ENCODE measurements around the gene STAT4.
A peak's percentile ranks its signal among the peaks of the same experiment; 100 is the strongest.

STAT4 gene

DNA sequence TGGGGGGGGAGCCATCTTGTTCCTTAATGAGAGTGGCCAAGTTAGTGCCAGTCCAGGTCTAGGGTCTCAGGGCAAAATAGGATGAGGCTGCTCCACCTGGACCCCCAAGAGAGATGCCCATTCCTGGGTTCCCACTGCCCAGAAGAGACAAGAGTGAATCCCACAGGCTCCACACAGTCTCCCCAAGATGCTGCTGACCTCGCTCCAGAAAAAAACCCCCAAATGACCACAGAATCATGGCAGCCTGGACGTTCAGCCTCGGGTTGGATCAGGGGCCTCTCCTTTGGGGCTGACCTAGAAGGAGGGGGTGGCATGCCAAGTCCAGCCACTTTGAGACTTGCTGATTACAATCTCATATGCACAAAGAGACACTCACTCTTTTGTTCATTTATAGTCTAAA is 161.9 kb downstream of the STAT4 start:
- DNase-seq: no peak

DNA sequence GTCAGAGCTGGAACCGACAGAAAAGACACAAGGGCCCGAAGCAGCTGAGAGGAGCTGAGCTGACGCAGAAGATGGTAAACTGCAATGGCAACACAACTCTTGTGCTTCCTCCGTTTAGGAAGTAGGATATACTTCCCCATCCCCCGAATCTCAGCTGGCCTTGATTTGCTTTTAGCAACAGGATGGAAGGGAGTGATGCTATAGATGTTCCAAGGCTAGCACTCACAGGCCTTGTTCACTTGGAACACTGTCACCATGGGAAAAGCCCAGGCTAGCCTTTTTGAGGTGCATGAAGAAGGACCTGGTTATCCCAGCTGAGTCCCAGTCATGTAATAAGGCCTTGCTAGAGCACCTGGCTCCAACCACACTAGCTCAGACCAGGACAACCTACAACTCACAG is 162.9 kb downstream of the STAT4 start:
- DNase-seq: no peak

DNA sequence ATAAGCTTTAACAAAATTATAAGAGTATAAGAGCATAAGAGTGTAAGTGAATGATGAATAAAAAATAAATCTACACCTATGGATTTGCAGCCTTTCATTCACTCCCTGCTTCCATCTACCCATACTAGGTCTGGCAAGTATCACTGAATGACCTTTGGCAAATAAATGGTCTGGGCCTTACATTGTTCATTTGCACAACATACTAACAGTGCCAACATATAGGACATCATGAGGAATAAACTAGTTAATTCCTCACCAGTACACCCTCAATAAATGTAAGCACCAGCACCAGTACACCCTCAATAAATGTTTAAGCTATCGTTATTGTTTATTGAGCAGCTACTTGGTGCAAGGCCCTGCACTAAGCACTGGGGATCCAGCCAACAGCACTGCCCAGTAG is 163.7 kb downstream of the STAT4 start:
- no peak for DNase-seq

DNA sequence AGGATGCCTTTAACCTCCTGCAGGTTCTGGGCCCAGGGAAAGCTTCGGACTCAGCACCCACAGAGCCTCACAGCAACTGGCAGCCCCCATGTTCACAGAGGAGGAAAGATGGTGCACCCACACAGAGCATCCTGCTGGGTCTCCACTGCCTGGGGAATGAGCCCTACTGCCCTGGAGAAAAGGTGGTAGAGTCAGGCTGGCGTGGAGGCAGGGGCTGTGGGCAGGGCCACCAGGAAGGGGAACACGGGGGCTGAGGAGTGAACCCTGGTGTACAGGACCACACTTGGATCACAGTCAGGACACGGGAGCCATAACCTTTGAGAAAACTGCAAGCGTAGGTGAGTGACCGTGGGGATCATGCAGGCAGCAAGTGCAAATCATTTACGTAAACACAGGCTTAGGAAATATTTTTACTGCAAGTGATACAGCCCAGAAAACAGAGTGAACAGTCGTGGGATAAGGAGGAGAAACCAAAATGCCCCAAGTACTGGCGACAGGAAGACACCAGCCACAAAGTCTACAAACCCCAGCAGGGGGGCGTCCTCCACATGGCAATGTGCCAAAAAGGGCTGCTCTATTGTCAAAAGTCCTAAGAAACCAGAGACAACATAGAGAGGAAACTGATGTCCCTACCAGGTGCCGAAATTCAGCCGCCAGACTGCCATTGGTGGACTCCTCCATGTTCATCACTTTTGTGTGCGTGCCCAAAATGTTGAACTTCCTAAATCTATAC is 164.4 kb downstream of the STAT4 start:
- DNase-seq: peak in 3 of 6 experiments; percentile 9 to 26 (median 20)

DNA sequence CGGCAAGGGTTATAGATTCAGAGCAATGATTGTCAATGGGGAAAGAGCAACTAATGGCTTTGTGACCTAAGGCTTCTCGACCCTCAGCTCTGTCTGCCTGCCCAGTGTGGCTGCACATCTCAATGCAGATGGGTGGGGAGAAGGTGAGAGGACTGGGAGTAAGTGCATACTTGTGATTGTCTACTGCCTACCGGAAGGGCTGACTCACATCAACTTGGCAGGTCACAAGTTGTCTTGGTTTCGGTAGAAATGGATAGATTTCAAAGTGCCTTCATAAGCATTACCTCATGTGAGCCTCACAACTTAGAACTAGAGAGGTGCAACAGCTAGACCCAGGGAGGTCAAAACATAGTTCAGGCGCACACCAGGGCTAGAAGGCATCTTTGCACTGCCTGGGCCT is 166.2 kb downstream of the STAT4 start:
- DNase-seq: no peak

DNA sequence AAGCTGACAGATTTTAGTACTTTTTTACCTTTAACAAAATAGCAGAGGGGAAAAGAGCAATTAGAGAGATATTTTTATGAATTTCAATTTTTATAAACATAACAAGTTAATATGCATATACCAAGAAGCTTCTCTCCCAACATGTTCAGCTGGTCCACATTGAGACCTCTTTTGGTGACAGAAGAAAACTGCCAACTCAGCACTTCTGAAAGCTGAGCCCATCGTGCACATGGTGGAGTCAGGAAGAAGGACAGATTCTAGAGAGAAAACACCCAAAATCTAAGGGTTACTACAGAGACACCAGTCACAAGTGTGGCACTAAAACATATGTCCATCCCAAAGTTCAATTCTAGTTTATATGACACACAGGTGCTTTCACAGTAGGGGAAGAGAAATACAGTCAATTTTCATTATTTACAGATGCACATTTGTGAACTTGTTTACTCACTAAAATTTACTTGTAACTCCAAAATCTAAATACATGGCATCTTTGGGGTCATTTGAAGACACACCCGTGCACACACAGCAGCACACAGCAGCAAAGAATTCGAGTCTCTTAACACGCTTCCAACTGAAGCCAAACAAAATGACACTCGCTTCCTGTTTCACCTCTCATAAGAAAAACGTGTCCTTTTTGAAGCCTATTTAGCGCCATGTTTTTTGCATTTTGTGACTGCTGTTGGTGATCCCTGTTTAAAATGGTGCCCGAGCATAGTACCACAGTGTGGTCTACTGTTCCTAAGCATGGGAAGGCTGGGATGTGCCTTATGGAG is 168.3 kb downstream of the STAT4 start:
- peak in 2 of 6 experiments; percentile 10 to 18 for DNase-seq

DNA sequence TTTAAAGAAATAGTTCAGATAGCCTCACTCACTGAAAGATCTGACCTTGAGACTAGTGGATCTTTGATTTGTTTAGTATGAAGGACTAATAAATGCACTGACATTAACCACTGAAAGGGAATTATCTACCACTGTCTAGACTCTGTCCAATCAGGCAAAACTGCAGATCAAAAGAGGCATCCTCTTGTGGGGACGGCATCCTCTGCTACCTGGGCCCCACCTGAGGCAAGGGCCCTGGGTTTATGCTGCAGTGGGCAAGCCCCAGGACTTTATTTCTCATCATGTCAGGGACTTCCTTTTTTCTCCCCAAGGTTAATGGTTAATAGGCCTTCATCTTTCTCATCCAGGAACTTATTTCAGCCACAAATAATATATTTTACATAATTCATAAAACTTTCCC is 169.1 kb downstream of the STAT4 start:
- DNase-seq: no peak

DNA sequence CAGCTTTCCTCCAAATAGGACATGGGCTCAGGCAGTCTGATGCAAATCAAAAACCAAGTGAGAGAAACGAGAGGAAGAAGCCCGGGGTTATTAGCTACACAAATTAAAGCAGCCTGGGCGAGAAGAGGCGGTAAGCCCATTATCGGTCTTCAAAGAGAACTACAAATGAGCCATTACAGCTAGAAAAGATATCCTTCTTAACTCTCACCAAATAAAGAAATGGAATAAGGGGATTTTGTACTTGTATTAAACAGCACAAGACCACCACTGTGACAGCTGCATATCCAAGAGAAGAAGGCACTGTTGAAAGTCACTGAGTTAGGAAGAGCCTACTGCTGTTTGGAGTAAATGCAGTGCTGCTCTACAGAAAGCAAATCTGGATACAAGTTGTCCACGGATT is 169.5 kb downstream of the STAT4 start:
- DNase-seq: no peak

DNA sequence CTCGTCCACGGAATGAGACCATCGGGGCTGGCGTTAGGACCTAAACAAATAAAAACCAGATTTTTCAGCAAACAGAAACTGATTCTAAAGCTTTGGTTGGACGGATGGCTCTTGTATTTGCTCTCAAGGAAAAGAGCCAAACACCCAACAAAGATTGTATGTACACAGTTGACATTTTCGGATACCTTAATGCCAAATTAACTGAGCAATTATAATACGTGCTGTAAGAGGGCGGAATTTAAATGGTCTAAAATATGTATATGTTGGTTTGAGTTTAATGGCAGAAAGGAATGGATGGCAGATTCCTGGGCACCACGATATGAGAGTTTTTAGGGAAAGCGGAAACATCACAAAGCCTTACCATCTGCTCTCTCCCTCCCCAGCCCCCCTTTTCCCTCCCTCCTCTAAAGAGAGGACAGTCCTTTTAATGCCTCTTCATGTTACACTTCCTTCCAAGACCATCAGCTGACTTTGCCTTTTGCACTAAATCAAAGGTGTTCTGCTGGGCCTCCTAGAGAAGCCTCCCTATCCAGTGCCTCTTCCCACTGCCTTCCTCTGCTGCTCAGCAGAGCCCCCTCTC is 170.1 kb downstream of the STAT4 start:
- no peak for DNase-seq

DNA sequence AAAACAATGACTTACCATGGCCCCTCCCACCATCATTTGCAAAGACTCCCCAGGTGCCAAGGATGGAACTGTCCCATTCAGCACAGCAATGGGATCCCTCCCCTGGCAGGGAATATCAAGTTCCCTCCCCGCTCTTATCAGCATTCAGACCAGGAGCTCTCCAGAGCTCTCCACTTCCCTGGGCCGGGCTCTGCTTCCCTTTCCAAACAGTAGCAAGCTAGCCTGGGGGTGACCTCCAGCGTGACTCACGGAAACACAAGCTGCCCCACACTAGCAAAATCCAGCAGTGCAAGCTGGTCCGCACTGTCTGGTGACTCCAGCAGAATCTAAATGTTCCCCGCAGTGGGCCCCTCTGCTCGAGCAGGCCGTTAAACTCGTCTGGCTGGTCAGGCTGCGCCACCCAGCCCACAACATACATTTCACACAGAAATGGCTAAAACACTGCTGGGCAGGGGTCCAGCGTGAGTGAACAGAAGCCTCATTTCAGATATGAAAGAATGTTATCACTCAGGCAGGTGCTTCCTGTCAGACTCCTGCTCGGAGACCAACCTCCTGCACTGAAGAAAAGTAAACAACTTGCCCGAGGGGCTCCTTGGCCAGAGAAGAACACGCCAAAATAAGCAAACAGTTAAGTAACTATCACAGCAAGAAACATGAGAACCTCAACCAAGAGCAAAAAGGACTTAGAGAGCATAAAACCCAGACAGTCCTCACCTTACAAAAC is 170.7 kb downstream of the STAT4 start:
- DNase-seq: no peak

Data from stimulated activated naive CD4-positive, alpha-beta T cell (primary cell).